MM.1S (cell line): ENCODE results near the gene PAX9.

Experiments used
- DNase-seq: peaks from one replicate; pipeline ENCODE4 v3.0.0-alpha.2; 2015
- H2AFZ ChIP-seq: fragments of 300-600 bp; sonication (generic); 2 replicates; pipeline ENCODE4 v1.6.0; 2016; ENCODE audit warnings: antibody characterized with exemption, low read length
- H3F3A ChIP-seq: fragments of 300-600 bp; sonication (generic); 2 replicates; pipeline ENCODE4 v1.6.1; 2016; ENCODE audit warnings: mild to moderate bottlenecking, antibody characterized with exemption, low read length, moderate library complexity, mixed read lengths; ENCODE audit not compliant: insufficient read depth
- H3K27ac ChIP-seq: fragments of 300-600 bp; sonication (generic); 2 replicates; pipeline ENCODE4 v1.5.1; 2016; ENCODE audit warnings: mild to moderate bottlenecking, low read length
- H3K27me3 ChIP-seq: fragments of 300-600 bp; sonication (generic); replicated peaks from 2 replicates; pipeline ENCODE4 v1.6.0; 2016; ENCODE audit warnings: low read length; ENCODE audit not compliant: insufficient read depth
- H3K36me3 ChIP-seq: fragments of 300-600 bp; sonication (generic); replicated peaks from 2 replicates; pipeline ENCODE4 v1.6.1; 2016; ENCODE audit warnings: mild to moderate bottlenecking, low read length, mixed read lengths; ENCODE audit not compliant: insufficient read depth
- H3K4me1 ChIP-seq: fragments of 300-600 bp; sonication (generic); 2 replicates; pipeline ENCODE4 v1.6.1; 2016; ENCODE audit warnings: low read length, mixed read lengths
- H3K4me2 ChIP-seq: fragments of 300-600 bp; sonication (generic); 2 replicates; pipeline ENCODE4 v1.6.0; 2016; ENCODE audit warnings: low read depth, low read length
- H3K4me3 ChIP-seq: fragments of 300-600 bp; sonication (generic); 2 replicates; pipeline ENCODE4 v1.5.1; 2016; ENCODE audit warnings: low read length, mixed read lengths
- H3K79me2 ChIP-seq: fragments of 300-600 bp; sonication (generic); 2 replicates; pipeline ENCODE4 v1.6.1; 2016; ENCODE audit warnings: mixed run types, low read length, mixed read lengths
- H3K9ac ChIP-seq: fragments of 300-600 bp; sonication (generic); 2 replicates; pipeline ENCODE4 v1.6.1; 2016; ENCODE audit warnings: low read length, mixed read lengths
- H3K9me2 ChIP-seq: fragments of 300-600 bp; sonication (generic); replicated peaks from 2 replicates; pipeline ENCODE4 v1.6.1; 2016; ENCODE audit warnings: mild to moderate bottlenecking, low read length, mixed read lengths; ENCODE audit not compliant: insufficient read depth
- H3K9me3 ChIP-seq: fragments of 300-600 bp; sonication (generic); replicated peaks from 2 replicates; pipeline ENCODE4 v1.6.1; 2016; ENCODE audit warnings: mild to moderate bottlenecking, low read length, mixed read lengths; ENCODE audit not compliant: insufficient read depth
- H4K20me1 ChIP-seq: fragments of 300-600 bp; sonication (generic); 2 replicates; pipeline ENCODE4 v1.6.1; 2016; ENCODE audit warnings: mild to moderate bottlenecking, low read length, moderate library complexity, mixed read lengths; ENCODE audit not compliant: insufficient read depth
- EZH2 ChIP-seq: fragments of 300-600 bp; sonication (generic); optimal IDR thresholded peaks from 2 replicates; pipeline ENCODE3; 2017; ENCODE audit warnings: low read depth, mild to moderate bottlenecking, antibody characterized with exemption, low read length, mixed read lengths
- EZH2phosphoT487 ChIP-seq: fragments of 300-600 bp; sonication (generic); IDR thresholded peaks from 2 replicates; pipeline ENCODE4 v1.6.1; 2018; ENCODE audit warnings: antibody characterized with exemption, low read length
- TF ChIP-seq, protein P1 (sequence below): fragments of 300-600 bp; sonication (generic); IDR thresholded peaks from 2 replicates; pipeline ENCODE4 v1.5.1; 2016; ENCODE audit warnings: antibody characterized with exemption, low read length, mixed read lengths

Gene PAX9

DNA sequence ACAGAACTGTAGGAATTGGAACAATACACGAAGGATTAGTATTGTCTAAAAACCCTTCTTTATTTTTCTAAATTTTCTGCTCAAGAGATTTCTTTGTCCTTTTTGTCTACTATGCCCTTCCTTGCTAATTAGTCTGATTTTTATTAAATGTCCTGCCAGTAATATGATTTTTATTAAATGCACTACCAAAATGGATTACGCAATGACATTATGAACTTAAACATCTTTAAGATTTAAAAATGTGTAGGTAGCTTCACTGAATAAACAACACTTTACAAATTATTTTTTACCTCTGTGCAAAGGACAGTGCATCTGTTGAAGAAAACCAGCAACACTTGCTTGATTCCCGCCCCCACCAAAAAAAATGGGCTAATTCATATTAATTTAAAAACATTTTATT lies 8.2 kb upstream of the PAX9 start:
- H3F3A ChIP-seq: no peaks in the 10 kb centered on the region
- no peak overlapping the region for H2AFZ ChIP-seq
- H3K36me3 ChIP-seq: no peaks in the 10 kb centered on the region
- TF ChIP-seq EZH2 (no peak), EZH2phosphoT487 (no peak)
- TF ChIP-seq, protein P1, sequence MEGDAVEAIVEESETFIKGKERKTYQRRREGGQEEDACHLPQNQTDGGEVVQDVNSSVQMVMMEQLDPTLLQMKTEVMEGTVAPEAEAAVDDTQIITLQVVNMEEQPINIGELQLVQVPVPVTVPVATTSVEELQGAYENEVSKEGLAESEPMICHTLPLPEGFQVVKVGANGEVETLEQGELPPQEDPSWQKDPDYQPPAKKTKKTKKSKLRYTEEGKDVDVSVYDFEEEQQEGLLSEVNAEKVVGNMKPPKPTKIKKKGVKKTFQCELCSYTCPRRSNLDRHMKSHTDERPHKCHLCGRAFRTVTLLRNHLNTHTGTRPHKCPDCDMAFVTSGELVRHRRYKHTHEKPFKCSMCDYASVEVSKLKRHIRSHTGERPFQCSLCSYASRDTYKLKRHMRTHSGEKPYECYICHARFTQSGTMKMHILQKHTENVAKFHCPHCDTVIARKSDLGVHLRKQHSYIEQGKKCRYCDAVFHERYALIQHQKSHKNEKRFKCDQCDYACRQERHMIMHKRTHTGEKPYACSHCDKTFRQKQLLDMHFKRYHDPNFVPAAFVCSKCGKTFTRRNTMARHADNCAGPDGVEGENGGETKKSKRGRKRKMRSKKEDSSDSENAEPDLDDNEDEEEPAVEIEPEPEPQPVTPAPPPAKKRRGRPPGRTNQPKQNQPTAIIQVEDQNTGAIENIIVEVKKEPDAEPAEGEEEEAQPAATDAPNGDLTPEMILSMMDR: no peak
- H3K9me2 ChIP-seq: no peaks in the 10 kb centered on the region
- H3K79me2 ChIP-seq: no peaks in the 10 kb centered on the region
- no peak overlapping the region for H3K4me3 ChIP-seq
- H4K20me1 ChIP-seq: no peaks in the 10 kb centered on the region
- no peak for DNase-seq
- no peaks in the 10 kb centered on the region for H3K27me3 ChIP-seq
- H3K4me2 ChIP-seq: no peak overlapping the region
- H3K9ac ChIP-seq: no peak overlapping the region
- no peaks in the 10 kb centered on the region for H3K9me3 ChIP-seq
- no peak overlapping the region for H3K27ac ChIP-seq
- no peaks in the 10 kb centered on the region for H3K4me1 ChIP-seq

DNA sequence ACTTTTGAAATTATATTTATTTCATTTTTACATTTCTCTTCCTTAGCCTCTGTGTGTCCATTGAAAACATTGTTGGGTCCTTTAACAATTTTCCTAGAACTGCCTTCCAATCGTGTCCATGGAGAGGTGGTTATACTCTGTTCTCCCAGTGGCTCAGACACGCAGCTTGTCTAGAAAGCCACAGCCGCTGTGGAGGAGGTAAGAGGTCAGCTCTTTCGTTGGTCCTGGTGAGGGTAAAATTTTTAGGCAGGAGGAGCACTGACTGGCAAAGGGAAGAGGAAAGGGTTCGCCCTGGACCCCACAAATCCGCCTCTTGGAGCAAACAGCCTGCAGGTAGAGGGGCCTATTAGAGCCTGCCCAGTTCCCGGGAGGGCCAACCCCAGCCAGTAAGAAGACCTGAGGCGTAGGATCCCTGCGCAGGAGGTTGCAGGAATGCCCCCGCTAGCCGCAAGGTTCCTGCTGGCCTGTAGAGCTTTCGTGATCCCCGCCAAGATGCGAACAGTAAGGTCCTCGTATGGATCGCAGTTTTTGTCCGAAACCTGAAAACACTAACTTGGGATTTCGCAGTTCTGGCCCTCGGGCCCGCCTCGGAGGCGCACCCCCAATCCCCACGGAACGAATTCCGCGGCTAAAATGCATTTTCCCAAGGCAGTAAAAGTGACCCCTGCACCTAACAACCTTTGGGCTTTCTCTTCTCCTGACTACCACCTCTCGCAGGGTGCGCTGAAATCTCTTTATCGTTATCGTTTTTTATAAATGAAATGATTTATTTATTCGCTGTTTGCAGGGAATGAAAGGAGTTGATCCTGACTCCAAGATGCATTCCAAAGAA lies 7.5 kb upstream of the PAX9 start:
- no peak for DNase-seq
- no peaks in the 10 kb centered on the region for H3F3A ChIP-seq
- H3K4me2 ChIP-seq: no peak overlapping the region
- H4K20me1 ChIP-seq: no peaks in the 10 kb centered on the region
- no peak overlapping the region for H3K9ac ChIP-seq
- no peaks in the 10 kb centered on the region for H3K9me2 ChIP-seq
- no peaks in the 10 kb centered on the region for H3K36me3 ChIP-seq
- TF ChIP-seq, protein P1: no peak
- TF ChIP-seq EZH2: no peak
- no peak for TF ChIP-seq EZH2phosphoT487
- no peaks in the 10 kb centered on the region for H3K79me2 ChIP-seq
- H3K4me1 ChIP-seq: no peaks in the 10 kb centered on the region
- no peaks in the 10 kb centered on the region for H3K27me3 ChIP-seq
- no peaks in the 10 kb centered on the region for H3K9me3 ChIP-seq
- H2AFZ ChIP-seq: no peak overlapping the region
- no peak overlapping the region for H3K27ac ChIP-seq
- H3K4me3 ChIP-seq: no peak overlapping the region

DNA sequence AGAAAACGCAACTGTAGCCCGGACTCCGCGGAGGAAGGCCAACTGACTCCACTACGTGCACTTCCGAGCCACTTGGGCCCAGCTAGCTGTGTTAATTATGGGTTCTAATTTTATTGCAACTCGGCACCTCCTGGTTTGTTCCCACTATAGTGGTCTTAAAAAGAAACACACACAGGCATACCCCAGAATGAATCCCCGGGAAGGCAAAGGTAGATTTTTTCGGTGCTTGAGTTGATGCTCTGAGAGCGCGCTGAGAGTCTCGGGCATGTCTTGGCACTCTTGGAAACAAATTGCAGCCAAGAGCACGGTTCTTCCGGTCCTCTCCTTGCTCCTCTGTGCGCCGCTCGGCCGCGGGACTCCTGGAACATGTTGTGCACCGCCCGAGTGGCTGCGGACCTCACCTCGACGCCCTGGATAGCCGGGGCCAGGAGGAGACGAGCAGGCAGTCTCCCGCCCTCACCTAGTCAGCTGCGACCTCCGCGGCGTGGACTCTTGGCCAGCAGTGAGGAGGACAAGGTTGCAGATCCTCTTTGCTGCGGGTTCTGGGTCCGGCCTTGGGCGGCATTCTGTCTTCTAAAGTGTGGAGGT lies 6.8 kb upstream of the PAX9 start:
- H3F3A ChIP-seq: no peaks in the 10 kb centered on the region
- no peaks in the 10 kb centered on the region for H3K79me2 ChIP-seq
- no peaks in the 10 kb centered on the region for H3K9me2 ChIP-seq
- H3K27me3 ChIP-seq: no peaks in the 10 kb centered on the region
- no peaks in the 10 kb centered on the region for H3K36me3 ChIP-seq
- TF ChIP-seq, protein P1: no peak
- TF ChIP-seq EZH2: no peak
- no peak for TF ChIP-seq EZH2phosphoT487
- H4K20me1 ChIP-seq: no peaks in the 10 kb centered on the region
- no peak overlapping the region for H3K4me2 ChIP-seq
- no peaks in the 10 kb centered on the region for H3K9me3 ChIP-seq
- H3K9ac ChIP-seq: no peak overlapping the region
- H3K4me1 ChIP-seq: no peaks in the 10 kb centered on the region
- no peak overlapping the region for H3K4me3 ChIP-seq
- DNase-seq: no peak
- no peak overlapping the region for H2AFZ ChIP-seq
- no peak overlapping the region for H3K27ac ChIP-seq
